ENCODE results near the gene GDF15.

- TF ChIP-seq, protein P1, sequence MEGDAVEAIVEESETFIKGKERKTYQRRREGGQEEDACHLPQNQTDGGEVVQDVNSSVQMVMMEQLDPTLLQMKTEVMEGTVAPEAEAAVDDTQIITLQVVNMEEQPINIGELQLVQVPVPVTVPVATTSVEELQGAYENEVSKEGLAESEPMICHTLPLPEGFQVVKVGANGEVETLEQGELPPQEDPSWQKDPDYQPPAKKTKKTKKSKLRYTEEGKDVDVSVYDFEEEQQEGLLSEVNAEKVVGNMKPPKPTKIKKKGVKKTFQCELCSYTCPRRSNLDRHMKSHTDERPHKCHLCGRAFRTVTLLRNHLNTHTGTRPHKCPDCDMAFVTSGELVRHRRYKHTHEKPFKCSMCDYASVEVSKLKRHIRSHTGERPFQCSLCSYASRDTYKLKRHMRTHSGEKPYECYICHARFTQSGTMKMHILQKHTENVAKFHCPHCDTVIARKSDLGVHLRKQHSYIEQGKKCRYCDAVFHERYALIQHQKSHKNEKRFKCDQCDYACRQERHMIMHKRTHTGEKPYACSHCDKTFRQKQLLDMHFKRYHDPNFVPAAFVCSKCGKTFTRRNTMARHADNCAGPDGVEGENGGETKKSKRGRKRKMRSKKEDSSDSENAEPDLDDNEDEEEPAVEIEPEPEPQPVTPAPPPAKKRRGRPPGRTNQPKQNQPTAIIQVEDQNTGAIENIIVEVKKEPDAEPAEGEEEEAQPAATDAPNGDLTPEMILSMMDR (IDR thresholded peaks at IDR 0.05; ENCODE audit: low read depth, low read length, poor library complexity, severe bottlenecking): peak; percentile 98
- TF ChIP-seq EZH2phosphoT487 (IDR thresholded peaks at IDR 0.05; ENCODE audit: borderline replicate concordance, low read length): no peak
These were observed 2.4 kb downstream of the GDF15 start for GRCh38 chr19:18388100-18388959.

All from DOHH2 (cell line).